Stimulated activated memory B cell treated with anti-CD40 and anti-IgM and Interleukin-4, amounts not matched to agents 10 μg/mL and 1 μg/mL and 100 μg/mL, for 72 hours (primary cell): ENCODE measurements around the gene IL1RAP.
"Not testable (repeated sequence)": the region's sequence is repeated elsewhere in the genome, so short reads cannot be mapped to it uniquely, and the experiment has no call there.

ENCODE experiments used
- ATAC-seq: fragments of 150-1000 bp; cut with Tn5 transposase; 2 replicates; pipeline ENCODE4 v1.10.0; 2021
- H3K27ac Mint-ChIP-seq: one replicate; pipeline ENCODE4 v1.8.0; 2022; ENCODE audit warnings: mild to moderate bottlenecking, mixed read lengths
- H3K27me3 Mint-ChIP-seq: one replicate; pipeline ENCODE4 v1.8.0; 2022; ENCODE audit warnings: mixed read lengths
- H3K36me3 Mint-ChIP-seq: one replicate; pipeline ENCODE4 v1.8.0; 2022; ENCODE audit warnings: mixed read lengths
- H3K4me1 Mint-ChIP-seq: one replicate; pipeline ENCODE4 v1.8.0; 2022; ENCODE audit warnings: mixed read lengths
- H3K4me3 Mint-ChIP-seq: one replicate; pipeline ENCODE4 v1.8.0; 2022; ENCODE audit warnings: mild to moderate bottlenecking, moderate library complexity, mixed read lengths
- H3K9me3 Mint-ChIP-seq: one replicate; pipeline ENCODE4 v1.8.0; 2022; ENCODE audit warnings: mixed read lengths

The IL1RAP gene

DNA sequence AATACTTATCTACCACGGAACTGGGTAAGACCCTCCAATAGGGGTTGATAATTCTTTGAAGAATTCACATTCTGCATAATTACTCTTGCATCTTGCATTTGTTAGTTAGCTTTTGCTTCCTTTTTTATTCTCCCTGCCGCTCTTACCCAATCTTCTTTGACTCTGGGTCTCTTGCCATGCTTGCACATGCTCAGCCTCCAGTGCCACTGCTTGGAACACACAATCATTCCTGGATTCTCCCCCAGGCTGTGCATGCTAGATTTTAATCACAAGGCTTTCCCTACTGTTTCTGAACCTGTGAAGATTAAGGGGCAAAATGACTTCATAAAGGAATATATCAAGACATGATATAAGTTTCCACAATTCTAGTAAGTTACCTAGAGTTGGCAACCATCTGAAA lies 133.1 kb downstream of the IL1RAP start:
- Mint-ChIP-seq H3K27me3 (no peaks in the 10 kb centered on the region), H3K9me3 (no peaks in the 10 kb centered on the region), H3K27ac (no peak overlapping the region), H3K36me3 (peaks cover 31% of the 10 kb centered on the region), H3K4me3 (no peak overlapping the region), H3K4me1 (no peaks in the 10 kb centered on the region)
- no peak for ATAC-seq

DNA sequence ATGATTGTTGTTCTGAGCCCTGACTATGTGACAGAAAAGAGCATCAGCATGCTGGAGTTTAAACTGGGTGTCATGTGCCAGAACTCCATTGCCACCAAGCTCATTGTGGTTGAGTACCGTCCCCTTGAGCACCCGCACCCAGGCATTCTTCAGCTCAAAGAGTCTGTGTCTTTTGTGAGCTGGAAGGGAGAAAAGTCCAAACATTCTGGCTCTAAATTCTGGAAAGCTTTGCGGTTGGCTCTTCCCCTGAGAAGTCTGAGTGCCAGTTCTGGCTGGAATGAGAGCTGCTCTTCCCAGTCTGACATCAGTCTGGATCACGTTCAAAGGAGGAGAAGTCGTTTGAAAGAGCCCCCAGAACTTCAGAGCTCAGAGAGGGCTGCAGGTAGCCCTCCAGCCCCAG lies 142.0 kb downstream of the IL1RAP start:
- no peak overlapping the region for H3K27ac Mint-ChIP-seq
- H3K4me1 Mint-ChIP-seq = no peaks in the 10 kb centered on the region
- H3K4me3 Mint-ChIP-seq = no peak overlapping the region
- no peaks in the 10 kb centered on the region for H3K9me3 Mint-ChIP-seq
- H3K36me3 Mint-ChIP-seq = no peaks in the 10 kb centered on the region
- ATAC-seq = no peak
- peaks cover 8% of the 10 kb centered on the region for H3K27me3 Mint-ChIP-seq

GRCh38 chr3:190658106-190658505 lies 144.2 kb downstream of the IL1RAP start:
- Mint-ChIP-seq H3K27me3 (peaks cover 8% of the 10 kb centered on the region), H3K4me1 (no peaks in the 10 kb centered on the region), H3K4me3 (no peak overlapping the region), H3K27ac (no peak overlapping the region), H3K36me3 (no peaks in the 10 kb centered on the region), H3K9me3 (no peaks in the 10 kb centered on the region)
- ATAC-seq = no peak

DNA sequence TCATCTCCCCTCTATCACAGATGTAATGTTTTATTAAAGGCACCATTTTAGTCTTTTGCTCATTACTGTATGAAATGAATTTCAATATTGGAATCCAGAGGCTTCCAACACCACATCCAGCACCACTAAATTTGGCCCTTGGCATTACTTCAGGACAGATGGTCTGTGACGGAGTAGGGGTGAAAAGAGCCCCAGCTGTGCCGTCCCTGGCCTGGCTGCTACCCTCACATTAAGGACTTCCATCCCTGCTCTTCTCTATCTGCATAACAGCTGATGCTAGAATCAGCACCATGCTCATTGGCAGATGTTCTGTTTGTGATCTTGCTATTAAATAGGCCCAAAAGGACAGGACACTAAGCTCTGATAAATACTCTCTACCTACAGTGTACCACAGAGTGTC lies 152.9 kb downstream of the IL1RAP start:
- no peaks in the 10 kb centered on the region for H3K9me3 Mint-ChIP-seq
- peaks cover 9% of the 10 kb centered on the region for H3K27me3 Mint-ChIP-seq
- no peaks in the 10 kb centered on the region for H3K4me1 Mint-ChIP-seq
- H3K36me3 Mint-ChIP-seq = no peaks in the 10 kb centered on the region
- no peak for ATAC-seq
- no peak overlapping the region for H3K27ac Mint-ChIP-seq
- no peak overlapping the region for H3K4me3 Mint-ChIP-seq

DNA sequence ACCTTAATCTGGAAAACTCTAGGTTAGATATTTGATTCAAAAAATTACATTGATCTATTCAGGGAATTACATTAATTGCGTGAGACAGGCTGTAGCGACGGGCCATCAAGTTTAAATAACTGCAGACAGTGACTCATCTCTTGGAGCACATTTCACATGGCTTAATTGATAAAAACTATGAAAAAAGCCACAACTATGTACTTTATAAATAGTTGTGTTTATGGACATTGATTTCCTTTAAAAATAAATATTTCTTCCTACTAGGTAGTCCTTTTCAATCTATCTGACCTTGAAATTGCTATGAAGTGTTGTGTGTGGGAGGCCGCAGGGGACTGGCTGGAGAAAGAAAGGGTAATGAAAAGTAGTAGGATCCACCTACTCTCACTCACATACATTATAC lies 157.8 kb downstream of the IL1RAP start:
- Mint-ChIP-seq H3K27ac (no peak overlapping the region), H3K4me3 (no peak overlapping the region), H3K36me3 (no peaks in the 10 kb centered on the region), H3K4me1 (no peaks in the 10 kb centered on the region), H3K27me3 (peaks cover 11% of the 10 kb centered on the region), H3K9me3 (no peaks in the 10 kb centered on the region)
- no peak for ATAC-seq

DNA sequence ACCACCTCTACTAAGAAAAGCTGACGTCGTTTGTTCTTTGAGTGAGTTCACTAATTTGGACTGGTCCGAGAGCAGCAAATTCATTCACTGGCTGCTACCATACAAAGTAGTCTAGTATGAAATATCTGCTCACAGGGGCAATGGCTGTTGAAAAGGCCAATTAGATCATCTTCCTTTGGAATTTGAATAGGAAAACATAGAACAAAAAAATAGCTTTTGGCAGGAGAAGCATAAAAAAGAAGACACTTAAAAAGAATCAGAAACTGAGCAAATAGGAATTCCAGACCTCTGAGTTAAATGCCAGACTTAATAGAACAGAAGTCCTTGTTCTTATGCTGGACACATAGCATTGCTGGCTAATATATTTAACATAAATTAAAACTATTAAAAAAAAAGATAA lies 159.3 kb downstream of the IL1RAP start:
- Mint-ChIP-seq H3K4me3 (no peak overlapping the region), H3K9me3 (peaks cover 2% of the 10 kb centered on the region), H3K4me1 (no peaks in the 10 kb centered on the region), H3K36me3 (no peaks in the 10 kb centered on the region), H3K27me3 (peaks cover 9% of the 10 kb centered on the region), H3K27ac (no peak overlapping the region)
- no peak for ATAC-seq

DNA sequence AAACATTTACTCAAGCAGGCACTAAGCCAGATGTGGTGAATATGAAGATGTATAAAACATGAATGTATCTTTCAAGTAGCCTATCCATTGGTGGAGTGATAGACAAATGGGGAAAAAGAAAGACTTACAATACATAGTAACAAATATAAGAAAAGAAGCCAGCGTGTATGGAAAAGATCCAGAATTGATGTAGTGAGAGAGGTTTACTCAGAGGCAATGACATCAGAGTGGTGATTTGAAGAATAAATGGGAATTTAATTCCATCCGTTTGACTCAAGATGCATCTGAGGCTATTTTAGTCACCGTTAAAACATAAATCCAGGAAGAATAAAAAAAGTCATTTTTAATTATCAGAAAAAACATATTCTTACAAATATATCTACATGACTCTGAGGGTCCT lies 162.6 kb downstream of the IL1RAP start:
- no peak overlapping the region for H3K4me3 Mint-ChIP-seq
- no peaks in the 10 kb centered on the region for H3K36me3 Mint-ChIP-seq
- H3K27ac Mint-ChIP-seq = no peak overlapping the region
- peaks cover 9% of the 10 kb centered on the region for H3K27me3 Mint-ChIP-seq
- no peaks in the 10 kb centered on the region for H3K4me1 Mint-ChIP-seq
- peaks cover 5% of the 10 kb centered on the region for H3K9me3 Mint-ChIP-seq
- ATAC-seq = no peak

DNA sequence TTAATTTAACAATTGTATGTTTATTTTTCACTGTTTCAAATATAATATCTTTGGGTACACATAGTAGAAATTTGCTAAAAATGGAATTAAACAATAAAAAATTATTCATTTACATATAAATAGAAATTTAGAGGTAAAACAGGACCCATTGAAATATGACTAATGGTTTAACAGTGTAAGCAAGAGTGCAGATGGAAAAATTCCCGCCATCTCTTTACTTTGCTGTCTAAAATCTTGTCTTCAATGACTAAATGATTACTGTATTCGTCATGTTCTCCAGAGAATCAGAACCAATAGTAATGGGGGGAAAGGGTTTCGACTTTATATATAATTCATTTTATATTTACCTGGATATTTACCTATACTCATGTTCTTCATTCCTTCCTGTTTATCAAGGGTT lies 163.1 kb downstream of the IL1RAP start:
- Mint-ChIP-seq H3K27ac (no peak overlapping the region), H3K9me3 (peaks cover 5% of the 10 kb centered on the region), H3K4me1 (no peaks in the 10 kb centered on the region), H3K36me3 (no peaks in the 10 kb centered on the region), H3K4me3 (no peak overlapping the region), H3K27me3 (peaks cover 9% of the 10 kb centered on the region)
- ATAC-seq = no peak

DNA sequence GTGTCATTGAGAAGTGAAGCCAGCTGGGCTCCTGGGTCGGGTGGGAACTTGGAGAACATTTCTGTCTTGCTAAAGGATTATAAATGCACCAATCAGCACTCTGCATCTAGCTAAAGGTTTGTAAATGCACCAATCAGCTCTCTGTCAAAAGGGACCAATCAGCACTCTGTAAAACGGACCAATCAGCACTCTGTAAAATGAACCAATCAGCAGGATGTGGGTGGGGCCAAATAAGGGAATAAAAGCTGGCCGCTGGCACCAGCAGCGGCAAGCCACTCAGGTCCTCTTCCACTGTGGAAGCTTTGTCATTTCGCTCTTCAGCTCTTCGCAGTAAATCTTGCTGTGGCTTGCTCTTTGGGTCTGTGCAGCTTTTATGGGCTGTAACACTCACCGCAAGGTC lies 164.0 kb downstream of the IL1RAP start:
- H3K36me3 Mint-ChIP-seq, H3K4me1 Mint-ChIP-seq, H3K4me3 Mint-ChIP-seq, H3K9me3 Mint-ChIP-seq, H3K27me3 Mint-ChIP-seq, H3K27ac Mint-ChIP-seq, ATAC-seq: not testable (repeated sequence)

DNA sequence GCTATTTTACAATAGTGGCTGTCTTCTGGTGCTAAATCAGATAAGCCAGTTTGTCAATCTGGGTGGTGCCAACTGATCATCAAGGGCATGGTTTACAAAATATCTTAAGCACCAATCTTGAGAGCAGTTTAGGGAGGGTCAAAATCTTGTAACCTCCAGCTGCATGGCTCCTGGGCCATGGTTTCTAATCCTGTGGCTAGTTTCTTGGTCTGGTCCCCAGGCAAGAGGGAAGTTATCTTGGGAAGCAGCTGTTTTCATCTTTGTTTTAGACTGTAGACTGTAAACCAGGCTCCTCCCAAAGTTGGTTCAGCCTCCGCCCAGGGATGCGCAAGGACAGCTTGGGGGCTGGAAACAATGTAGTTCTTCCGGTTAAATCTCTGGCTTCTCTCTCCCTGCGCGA lies 166.8 kb downstream of the IL1RAP start:
- Mint-ChIP-seq H3K27ac (no peak overlapping the region), H3K4me3 (no peak overlapping the region)

DNA sequence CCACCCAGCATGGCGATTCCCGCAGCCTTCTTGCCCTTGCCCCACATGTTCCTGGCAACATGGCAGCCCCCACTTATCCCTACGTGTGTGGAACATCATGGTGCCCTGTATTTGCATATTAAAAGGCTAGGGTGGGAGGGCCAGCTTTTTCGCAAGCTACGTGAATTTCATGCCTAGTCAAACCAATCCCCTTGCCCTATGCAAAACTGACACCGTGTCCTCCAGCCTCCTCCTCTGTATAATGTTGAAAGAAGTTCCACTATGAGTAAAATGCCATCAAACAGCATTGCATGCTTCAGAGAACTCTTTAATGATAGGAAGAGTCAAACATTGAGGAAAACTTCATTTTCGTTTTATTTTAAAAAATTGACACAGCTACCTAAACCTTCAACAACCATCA lies 170.9 kb downstream of the IL1RAP start:
- Mint-ChIP-seq H3K27ac (no peak overlapping the region), H3K9me3 (peaks cover 4% of the 10 kb centered on the region), H3K27me3 (peaks cover 24% of the 10 kb centered on the region), H3K4me3 (no peak overlapping the region), H3K36me3 (no peaks in the 10 kb centered on the region), H3K4me1 (no peaks in the 10 kb centered on the region)
- ATAC-seq = no peak

More for the DNA sequence above, 166.8 kb downstream of the IL1RAP start:
- no peaks in the 10 kb centered on the region for H3K4me1 Mint-ChIP-seq
- H3K9me3 Mint-ChIP-seq = peaks cover 5% of the 10 kb centered on the region
- H3K36me3 Mint-ChIP-seq = no peaks in the 10 kb centered on the region
- peaks cover 5% of the 10 kb centered on the region for H3K27me3 Mint-ChIP-seq
- ATAC-seq = no peak

DNA sequence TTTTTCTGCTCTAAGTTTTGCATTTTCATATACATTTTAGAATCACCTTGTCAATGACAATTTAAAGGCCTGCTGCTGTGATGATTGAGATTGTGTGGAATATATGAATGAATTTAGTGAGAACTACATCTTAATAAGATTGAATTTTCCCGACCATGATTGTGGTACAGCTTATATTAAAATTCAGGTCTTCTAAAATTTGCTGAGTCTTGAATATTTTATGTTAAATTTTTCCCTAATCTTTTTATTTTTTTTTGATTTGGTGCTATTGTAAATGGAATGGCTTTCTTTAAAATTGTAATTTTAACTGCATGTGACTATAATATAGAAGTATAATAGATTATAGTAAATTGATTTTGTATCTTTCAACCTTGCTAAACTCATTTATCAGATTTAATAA lies 172.1 kb downstream of the IL1RAP start:
- Mint-ChIP-seq H3K27ac (no peak overlapping the region), H3K36me3 (no peaks in the 10 kb centered on the region), H3K27me3 (peaks cover 31% of the 10 kb centered on the region), H3K4me1 (no peaks in the 10 kb centered on the region), H3K4me3 (no peak overlapping the region), H3K9me3 (peaks cover 4% of the 10 kb centered on the region)
- ATAC-seq = no peak

GRCh38 chr3:190690246-190690645 lies 176.4 kb downstream of the IL1RAP start:
- H3K9me3 Mint-ChIP-seq = peaks cover 4% of the 10 kb centered on the region
- no peak for ATAC-seq
- H3K4me1 Mint-ChIP-seq = no peaks in the 10 kb centered on the region

DNA sequence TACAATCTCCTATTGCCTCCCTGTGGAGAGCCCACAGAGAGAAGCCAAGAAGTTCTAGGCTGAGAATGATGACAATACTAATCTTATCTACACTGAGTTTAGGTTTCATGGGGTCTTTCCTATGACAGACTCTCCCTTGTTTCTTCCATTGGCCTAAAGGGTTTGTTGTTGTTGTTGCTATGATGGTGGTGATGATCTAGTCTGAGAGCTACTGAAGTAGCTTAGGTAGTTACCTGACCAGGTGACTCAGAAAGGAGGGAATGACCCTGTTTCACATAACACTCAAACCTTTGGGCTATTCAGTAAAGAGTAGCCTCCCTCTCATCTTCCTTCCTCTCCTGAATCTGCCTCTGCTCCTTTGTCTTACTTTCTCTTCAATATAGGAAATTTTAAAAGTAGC lies 178.4 kb downstream of the IL1RAP start:
- H3K4me3 Mint-ChIP-seq = no peak overlapping the region
- H3K9me3 Mint-ChIP-seq = peaks cover 4% of the 10 kb centered on the region
- H3K27me3 Mint-ChIP-seq = peaks cover 36% of the 10 kb centered on the region
- H3K4me1 Mint-ChIP-seq = no peaks in the 10 kb centered on the region
- H3K27ac Mint-ChIP-seq = no peak overlapping the region
- no peaks in the 10 kb centered on the region for H3K36me3 Mint-ChIP-seq
- peak; percentile 16 for ATAC-seq

More at GRCh38 chr3:190690246-190690645, 176.4 kb downstream of the IL1RAP start:
- no peak overlapping the region for H3K27ac Mint-ChIP-seq
- no peak overlapping the region for H3K4me3 Mint-ChIP-seq
- no peaks in the 10 kb centered on the region for H3K36me3 Mint-ChIP-seq
- peaks cover 36% of the 10 kb centered on the region for H3K27me3 Mint-ChIP-seq

DNA sequence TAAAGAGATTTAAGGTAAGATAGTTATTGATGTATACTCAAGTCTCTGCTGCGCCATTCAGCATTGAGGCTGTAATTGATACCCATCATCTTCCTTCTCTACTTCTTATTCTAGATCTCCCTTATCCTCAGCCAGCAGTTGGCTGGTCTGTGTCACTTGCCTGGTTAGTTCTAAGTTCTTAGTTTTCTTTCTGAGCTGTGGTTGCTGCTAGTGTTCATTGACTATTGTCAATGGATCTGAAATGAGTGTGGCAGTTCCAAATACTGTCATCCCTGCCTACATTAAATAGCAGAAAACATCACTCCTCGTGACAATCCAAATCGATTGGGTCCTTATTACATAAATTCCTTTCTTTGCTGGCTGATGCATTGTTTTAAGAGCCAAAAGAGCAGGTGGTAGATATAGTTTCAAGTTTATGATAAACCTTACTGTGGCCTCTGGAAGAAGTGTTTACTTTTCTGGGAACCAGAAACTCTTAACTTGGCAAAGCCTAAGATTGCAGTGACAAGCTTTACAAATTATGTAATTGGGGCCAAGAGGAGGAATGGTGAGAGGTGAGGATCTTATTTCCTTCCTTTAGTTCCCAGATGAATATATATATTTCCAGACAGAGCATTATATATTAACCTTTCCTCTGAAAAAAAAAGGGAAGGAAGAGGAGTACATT lies 180.6 kb downstream of the IL1RAP start:
- Mint-ChIP-seq H3K4me3 (no peak overlapping the region), H3K27ac (no peak overlapping the region), H3K4me1 (no peaks in the 10 kb centered on the region), H3K27me3 (peaks cover 15% of the 10 kb centered on the region), H3K36me3 (no peaks in the 10 kb centered on the region), H3K9me3 (no peaks in the 10 kb centered on the region)
- ATAC-seq = no peak

- Mint-ChIP-seq H3K36me3 (no peaks in the 10 kb centered on the region), H3K4me1 (no peaks in the 10 kb centered on the region), H3K27me3 (peaks cover 12% of the 10 kb centered on the region), H3K27ac (no peak overlapping the region), H3K9me3 (no peaks in the 10 kb centered on the region), H3K4me3 (no peak overlapping the region)
- ATAC-seq = no peak
Observed at GRCh38 chr3:190695225-190695624, 181.3 kb downstream of the IL1RAP start.

DNA sequence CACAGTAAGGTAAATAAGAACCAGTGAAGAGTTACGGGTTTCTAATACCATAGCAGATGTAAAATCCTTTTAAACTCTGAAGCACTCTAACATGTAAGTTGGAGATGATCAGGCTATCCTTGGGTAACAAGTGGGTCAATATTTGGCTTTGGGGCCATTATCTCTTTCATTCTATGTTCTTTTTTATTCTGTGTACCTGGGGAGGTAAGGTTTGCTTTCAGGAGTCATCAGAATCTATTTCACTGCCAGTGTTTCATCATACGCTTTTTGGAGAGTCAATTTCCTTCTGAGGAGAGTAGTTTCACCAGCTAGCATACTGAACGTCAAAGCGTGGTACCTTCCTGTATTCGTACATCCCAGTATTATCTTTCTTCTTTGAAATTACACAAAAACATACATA lies 182.1 kb downstream of the IL1RAP start:
- ATAC-seq = no peak
- H3K36me3 Mint-ChIP-seq = no peaks in the 10 kb centered on the region
- H3K4me3 Mint-ChIP-seq = no peak overlapping the region
- no peak overlapping the region for H3K27ac Mint-ChIP-seq
- no peaks in the 10 kb centered on the region for H3K4me1 Mint-ChIP-seq
- no peaks in the 10 kb centered on the region for H3K9me3 Mint-ChIP-seq
- H3K27me3 Mint-ChIP-seq = peaks cover 14% of the 10 kb centered on the region
